HepG2 (cell line): ENCODE data around the gene BCAM. TPM values are rescaled to one million over a fixed set of nuclear protein-coding genes. Genes with fewer than 3 reads are reported as not detected.

ENCODE experiments used
- BHLHE40 ChIP-seq: IDR thresholded peaks from 2 replicates; pipeline ENCODE4 v1.6.1; 2011; ENCODE audit warnings: low read length, improper control_type of control experiment
- EP300 ChIP-seq, 3 experiments: sonication (generic) in 1 of 3; formaldehyde crosslinking in 1 of 3; IDR thresholded peaks; 2 replicates each; pipeline versions ENCODE4 v1.5.1 to v1.6.1; 2011 to 2020; ENCODE audit warnings: low read depth in 2 of 3, low read length in 2 of 3, borderline replicate concordance in 1 of 3, improper control_type of control experiment in 1 of 3, mild to moderate bottlenecking in 1 of 3, missing genetic modification reagents in 1 of 3, moderate library complexity in 1 of 3
- GATAD1 ChIP-seq: IDR thresholded peaks from 2 replicates; pipeline ENCODE4 v1.6.1; 2016; ENCODE audit warnings: missing genetic modification reagents, missing compliant biosample characterization
- HDAC1 ChIP-seq: sonication (generic); formaldehyde crosslinking; IDR thresholded peaks from 2 replicates; pipeline ENCODE4 v1.5.1; 2020; ENCODE audit warnings: mild to moderate bottlenecking, missing genetic modification reagents
- HDAC2 ChIP-seq: sonication (generic); formaldehyde crosslinking; IDR thresholded peaks from 2 replicates; pipeline ENCODE4 v1.4.0; 2020; ENCODE audit warnings: missing genetic modification reagents
- KAT8 ChIP-seq: IDR thresholded peaks from 2 replicates; pipeline ENCODE4 v1.6.1; 2016; ENCODE audit warnings: missing genetic modification reagents, missing compliant biosample characterization
- MED13 ChIP-seq: sonication (generic); formaldehyde crosslinking; IDR thresholded peaks from 2 replicates; pipeline ENCODE4 v1.5.0; 2020; ENCODE audit warnings: missing genetic modification reagents
- NFE2L2 ChIP-seq: fragments of 150-350 bp; IDR thresholded peaks from 2 replicates; pipeline ENCODE4 v1.6.1; 2014; ENCODE audit warnings: low read length
- NR2F6 ChIP-seq, 2 experiments: IDR thresholded peaks; 2 replicates each; pipeline ENCODE4 v1.6.1; 2016; ENCODE audit warnings: antibody characterized with exemption in 1 of 2, mild to moderate bottlenecking in 1 of 2
- PHF21A ChIP-seq: sonication (generic); formaldehyde crosslinking; IDR thresholded peaks from 2 replicates; pipeline ENCODE4 v1.5.0; 2020; ENCODE audit warnings: mild to moderate bottlenecking, missing genetic modification reagents
- RFX1 ChIP-seq: fragments of 450-650 bp; IDR thresholded peaks from 2 replicates; pipeline ENCODE4 v1.6.1; 2017
- SNAPC2 ChIP-seq: sonication (generic); formaldehyde crosslinking; IDR thresholded peaks from 2 replicates; pipeline ENCODE4 v1.8.1; 2022; ENCODE audit warnings: mild to moderate bottlenecking, missing genetic modification reagents
- SP1 ChIP-seq, 2 experiments: fragments of 450-650 bp in 1 of 2; sonication (generic) in 1 of 2; formaldehyde crosslinking in 1 of 2; IDR thresholded peaks; 2 replicates each; pipeline versions ENCODE4 v1.4.0 to v1.6.1; 2016 to 2020; ENCODE audit warnings: missing genetic modification reagents in 1 of 2
- TOPORS ChIP-seq: sonication (generic); formaldehyde crosslinking; IDR thresholded peaks from 2 replicates; pipeline ENCODE4 v1.8.0; 2023; ENCODE audit warnings: mild to moderate bottlenecking, missing genetic modification reagents
- ZBTB7B ChIP-seq: sonication (generic); formaldehyde crosslinking; IDR thresholded peaks from 2 replicates; pipeline ENCODE4 v1.4.0; 2020; ENCODE audit warnings: missing genetic modification reagents
- ZMYM2 ChIP-seq: sonication (generic); formaldehyde crosslinking; IDR thresholded peaks from 2 replicates; pipeline ENCODE4 v1.8.0; 2022; ENCODE audit warnings: mild to moderate bottlenecking, missing genetic modification reagents
- ZNF225 ChIP-seq: sonication (generic); formaldehyde crosslinking; IDR thresholded peaks from 2 replicates; pipeline ENCODE4 v1.4.0; 2020; ENCODE audit warnings: mild to moderate bottlenecking, missing genetic modification reagents
- ZNF230 ChIP-seq: sonication (generic); formaldehyde crosslinking; IDR thresholded peaks from 2 replicates; pipeline ENCODE4 v1.4.0; 2020; ENCODE audit warnings: mild to moderate bottlenecking, missing genetic modification reagents
- ZNF510 ChIP-seq: sonication (generic); formaldehyde crosslinking; IDR thresholded peaks from 2 replicates; pipeline ENCODE4 v1.4.0; 2020; ENCODE audit warnings: low read depth, mild to moderate bottlenecking, missing genetic modification reagents
- ZNF724P ChIP-seq: sonication (generic); formaldehyde crosslinking; IDR thresholded peaks from 2 replicates; pipeline ENCODE4 v1.8.0; 2022; ENCODE audit warnings: missing genetic modification reagents, borderline replicate concordance
- ZNF768 ChIP-seq: sonication (generic); formaldehyde crosslinking; IDR thresholded peaks from 2 replicates; pipeline ENCODE4 v1.4.0; 2020; ENCODE audit warnings: missing genetic modification reagents
- ZNF83 ChIP-seq: sonication (generic); formaldehyde crosslinking; IDR thresholded peaks from 2 replicates; pipeline ENCODE4 v1.4.0; 2020; ENCODE audit warnings: missing genetic modification reagents, mild to moderate bottlenecking, borderline replicate concordance
- ZNF841 ChIP-seq: sonication (generic); formaldehyde crosslinking; IDR thresholded peaks from 2 replicates; pipeline ENCODE4 v1.8.1; 2023; ENCODE audit warnings: missing genetic modification reagents, borderline replicate concordance
- ZNF879 ChIP-seq: sonication (generic); formaldehyde crosslinking; IDR thresholded peaks from 2 replicates; pipeline ENCODE4 v1.8.1; 2023; ENCODE audit warnings: missing genetic modification reagents
- polyA plus RNA-seq, 8 experiments: library from polyadenylated mRNA; depleted of rRNA in 3 of 8; stranded (reverse) in 7 of 8; unstranded in 1 of 8; fragments of >200 nt; fragmentation: Illumina TruSeq in 4 of 8; extraction: Trizol in 4 of 8; gene quantifications; 2 replicates each; pipeline versions ENCODE4 v1.2.1 to v1.2.3, GENCODE V29; 2011 to 2016; ENCODE audit warnings: low read depth in 4 of 8, missing spikeins in 1 of 8, mixed read lengths in 1 of 8; ENCODE audit not compliant: insufficient read depth in 1 of 8
- total RNA-seq, 5 experiments: library from RNA; depleted of rRNA; stranded (reverse); fragments of >200 nt; fragmentation: Illumina TruSeq; extraction: Trizol; gene quantifications; 2 replicates each; pipeline ENCODE4 v1.2.3, GENCODE V29; 2016; ENCODE audit warnings: low read depth in 1 of 5
- TF ChIP-seq, protein P1 (sequence below): IDR thresholded peaks from 2 replicates; pipeline ENCODE4 v1.6.1; 2016; ENCODE audit warnings: missing compliant biosample characterization, missing genetic modification reagents, borderline replicate concordance
- TF ChIP-seq, protein P2 (sequence below): sonication (generic); formaldehyde crosslinking; IDR thresholded peaks from 2 replicates; pipeline ENCODE4 v1.4.0; 2020; ENCODE audit warnings: missing genetic modification reagents, borderline replicate concordance
- TF ChIP-seq, protein P3 (sequence below): IDR thresholded peaks from 2 replicates; pipeline ENCODE4 v1.6.1; 2012; ENCODE audit warnings: low read depth, low read length, improper control_type of control experiment

The BCAM gene
- total and polyA plus RNA-seq, 2 of the 13 experiments (the other 11 are each of a cell fraction or from before 2014, with no cell fraction given): 51.2 to 62.7 TPM

DNA sequence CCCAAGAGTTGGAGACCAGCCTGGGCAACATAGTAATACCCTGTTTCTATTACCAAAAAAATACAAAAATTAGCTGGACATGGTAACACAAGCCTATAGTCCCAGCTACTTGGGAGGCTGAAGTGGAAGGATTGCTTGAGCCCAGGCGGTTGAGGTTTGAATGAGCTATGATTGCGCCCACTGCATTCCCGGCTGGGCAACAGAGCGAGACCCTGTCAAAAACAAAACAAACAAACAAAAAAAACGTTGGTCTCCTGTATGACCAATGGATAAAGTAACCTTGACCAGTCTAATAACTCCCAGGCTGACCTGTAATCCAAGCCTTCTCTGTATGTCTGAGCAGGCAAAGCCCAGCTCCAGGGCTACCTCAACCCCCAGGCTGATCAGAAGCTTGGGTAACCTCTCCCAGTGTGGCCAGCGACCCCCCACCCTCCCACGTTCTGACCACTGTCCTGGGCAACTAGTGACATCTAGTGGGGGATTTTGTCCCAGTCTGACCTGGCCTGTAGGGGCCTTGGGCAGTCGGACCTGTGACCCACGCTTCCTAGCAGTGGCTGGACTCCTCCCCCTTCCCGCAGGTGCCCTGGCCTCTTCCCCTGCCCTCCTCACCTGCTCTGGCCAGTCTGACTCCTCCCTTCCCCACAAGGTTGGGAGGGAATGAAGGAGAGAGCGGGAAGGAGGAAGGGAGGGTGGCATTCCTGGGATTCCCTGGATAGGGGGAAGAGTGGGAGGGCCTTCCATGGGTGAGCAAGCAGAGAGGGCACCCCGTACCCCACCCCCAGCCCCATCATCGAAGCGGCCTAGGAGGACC, 1.0 kb upstream of the BCAM start (continued):
- TF ChIP-seq MED13 (CRISPR knock-in tag) (0 out of 2 replicates have a peak, but pooled peaks have one; percentile 62), ZNF83 (CRISPR knock-in tag) (0 out of 2 replicates have a peak, but pooled peaks have one; percentile 42), ZNF230 (no peak), NFE2L2 (no peak), SNAPC2 (CRISPR knock-in tag) (peak; percentile 47; the same call in 1 of the 2 replicates), PHF21A (CRISPR knock-in tag) (peak; percentile 67), TOPORS (0 out of 2 replicates have a peak, but pooled peaks have one; percentile 35), ZNF768 (CRISPR knock-in tag) (peak; percentile 45; the same call in 1 of the 2 replicates), EP300 (IDR thresholded peaks at IDR 0.05; ENCODE audit: low read depth in 2 of 2, low read length in 2 of 2) (no peak), EP300 (CRISPR knock-in tag; IDR thresholded peaks at IDR 0.05; ENCODE audit: borderline replicate concordance) (no peak), ZNF841 (CRISPR knock-in tag) (no peak), ZNF225 (0 out of 2 replicates have a peak, but pooled peaks have one; percentile 47), ZNF724P (CRISPR knock-in tag) (peak; percentile 78; the same call in 1 of the 2 replicates), HDAC2 (CRISPR knock-in tag) (peak; percentile 77; the same call in 1 of the 2 replicates), ZNF510 (no peak), GATAD1 (CRISPR knock-in tag) (peak; percentile 49; the same call in 1 of the 2 replicates), KAT8 (peak; percentile 25; the same call in 1 of the 2 replicates), BHLHE40 (peak; percentile 68), HDAC1 (CRISPR knock-in tag) (peak; percentile 69), SP1 (IDR thresholded peaks at IDR 0.05) (no peak), SP1 (CRISPR knock-in tag; IDR thresholded peaks at IDR 0.05) (peak; percentile 60), ZNF879 (CRISPR knock-in tag) (no peak), ZBTB7B (peak; percentile 88; the same call in 1 of the 2 replicates), ZMYM2 (0 out of 2 replicates have a peak, but pooled peaks have one; percentile 21), NR2F6 (IDR thresholded peaks at IDR 0.05) (no peak; the same call in 1 of the 2 replicates), NR2F6 (CRISPR knock-in tag; IDR thresholded peaks at IDR 0.05) (peak; percentile 82), RFX1 (no peak)
- TF ChIP-seq, protein P1, sequence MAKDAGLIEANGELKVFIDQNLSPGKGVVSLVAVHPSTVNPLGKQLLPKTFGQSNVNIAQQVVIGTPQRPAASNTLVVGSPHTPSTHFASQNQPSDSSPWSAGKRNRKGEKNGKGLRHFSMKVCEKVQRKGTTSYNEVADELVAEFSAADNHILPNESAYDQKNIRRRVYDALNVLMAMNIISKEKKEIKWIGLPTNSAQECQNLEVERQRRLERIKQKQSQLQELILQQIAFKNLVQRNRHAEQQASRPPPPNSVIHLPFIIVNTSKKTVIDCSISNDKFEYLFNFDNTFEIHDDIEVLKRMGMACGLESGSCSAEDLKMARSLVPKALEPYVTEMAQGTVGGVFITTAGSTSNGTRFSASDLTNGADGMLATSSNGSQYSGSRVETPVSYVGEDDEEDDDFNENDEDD: peak; percentile 33; the same call in 1 of the 2 replicates
- TF ChIP-seq, protein P2, sequence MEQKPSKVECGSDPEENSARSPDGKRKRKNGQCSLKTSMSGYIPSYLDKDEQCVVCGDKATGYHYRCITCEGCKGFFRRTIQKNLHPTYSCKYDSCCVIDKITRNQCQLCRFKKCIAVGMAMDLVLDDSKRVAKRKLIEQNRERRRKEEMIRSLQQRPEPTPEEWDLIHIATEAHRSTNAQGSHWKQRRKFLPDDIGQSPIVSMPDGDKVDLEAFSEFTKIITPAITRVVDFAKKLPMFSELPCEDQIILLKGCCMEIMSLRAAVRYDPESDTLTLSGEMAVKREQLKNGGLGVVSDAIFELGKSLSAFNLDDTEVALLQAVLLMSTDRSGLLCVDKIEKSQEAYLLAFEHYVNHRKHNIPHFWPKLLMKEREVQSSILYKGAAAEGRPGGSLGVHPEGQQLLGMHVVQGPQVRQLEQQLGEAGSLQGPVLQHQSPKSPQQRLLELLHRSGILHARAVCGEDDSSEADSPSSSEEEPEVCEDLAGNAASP (CRISPR knock-in tag): peak; percentile 18; the same call in 1 of the 2 replicates
- TF ChIP-seq, protein P3, sequence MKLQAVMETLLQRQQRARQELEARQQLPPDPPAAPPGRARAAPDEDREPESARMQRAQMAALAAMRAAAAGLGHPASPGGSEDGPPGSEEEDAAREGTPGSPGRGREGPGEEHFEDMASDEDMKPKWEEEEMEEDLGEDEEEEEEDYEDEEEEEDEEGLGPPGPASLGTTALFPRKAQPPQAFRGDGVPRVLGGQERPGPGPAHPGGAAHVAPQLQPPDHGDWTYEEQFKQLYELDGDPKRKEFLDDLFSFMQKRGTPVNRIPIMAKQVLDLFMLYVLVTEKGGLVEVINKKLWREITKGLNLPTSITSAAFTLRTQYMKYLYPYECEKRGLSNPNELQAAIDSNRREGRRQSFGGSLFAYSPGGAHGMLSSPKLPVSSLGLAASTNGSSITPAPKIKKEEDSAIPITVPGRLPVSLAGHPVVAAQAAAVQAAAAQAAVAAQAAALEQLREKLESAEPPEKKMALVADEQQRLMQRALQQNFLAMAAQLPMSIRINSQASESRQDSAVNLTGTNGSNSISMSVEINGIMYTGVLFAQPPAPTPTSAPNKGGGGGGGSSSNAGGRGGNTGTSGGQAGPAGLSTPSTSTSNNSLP: no peak
